ENCODE data around the gene DPEP2NB. TPM values are rescaled to one million over a fixed set of nuclear protein-coding genes. Genes with fewer than 3 reads are reported as not detected.

Gene DPEP2NB
- total and polyA plus RNA-seq, 10 of the 15 experiments (the other 5 are each of a cell fraction or from before 2014, with no cell fraction given) = not detected

DNA sequence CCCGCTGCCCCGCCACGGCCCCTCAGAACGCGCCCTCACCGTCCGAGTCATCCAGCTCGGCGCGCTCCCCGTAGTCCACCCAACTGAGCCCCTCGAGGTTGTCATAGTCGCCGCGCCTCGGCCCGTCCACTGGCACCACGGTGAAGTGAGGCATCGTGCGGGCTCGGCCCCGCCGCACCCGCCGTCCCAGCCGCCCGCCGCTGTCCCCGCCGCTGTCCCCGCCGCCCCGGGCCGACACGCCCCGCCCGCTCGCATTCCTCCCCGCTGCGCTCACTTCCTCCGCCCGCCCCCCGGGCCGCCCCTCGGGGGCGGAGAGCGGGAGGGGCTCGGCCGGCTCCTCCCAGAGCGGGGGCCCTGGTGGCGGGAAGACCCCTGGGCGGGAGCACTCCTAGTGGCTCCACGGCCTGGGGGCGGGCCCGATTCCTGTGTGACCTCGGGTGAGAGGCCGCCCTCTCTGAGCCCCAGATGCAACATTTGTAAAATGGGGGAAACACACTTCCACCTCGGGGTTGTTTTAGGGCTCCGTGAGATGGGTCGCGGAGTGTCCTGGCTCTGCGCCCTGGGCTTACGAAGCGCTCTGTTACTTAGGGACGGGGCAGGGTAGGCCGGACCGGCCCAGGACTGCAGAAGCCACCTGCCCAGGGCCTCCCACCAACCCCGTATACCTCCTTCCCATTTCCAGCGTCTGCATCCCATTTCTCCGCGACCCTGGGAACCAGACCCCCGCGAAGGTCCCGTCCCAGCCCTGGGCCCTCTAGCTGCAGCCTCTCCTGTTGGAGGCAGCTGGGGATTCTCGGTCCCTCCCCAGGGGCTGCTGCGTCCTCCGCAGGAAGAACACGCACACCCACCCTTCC, 47.1 kb downstream of the DPEP2NB start, which contains the start of gene SLC12A4 (continued):
- TF ChIP-seq, protein P1, sequence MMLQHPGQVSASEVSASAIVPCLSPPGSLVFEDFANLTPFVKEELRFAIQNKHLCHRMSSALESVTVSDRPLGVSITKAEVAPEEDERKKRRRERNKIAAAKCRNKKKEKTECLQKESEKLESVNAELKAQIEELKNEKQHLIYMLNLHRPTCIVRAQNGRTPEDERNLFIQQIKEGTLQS (IDR thresholded peaks at IDR 0.05; ENCODE audit: borderline replicate concordance, extremely low read depth, low read depth, low read length) = no peak
- TF ChIP-seq, protein P2, sequence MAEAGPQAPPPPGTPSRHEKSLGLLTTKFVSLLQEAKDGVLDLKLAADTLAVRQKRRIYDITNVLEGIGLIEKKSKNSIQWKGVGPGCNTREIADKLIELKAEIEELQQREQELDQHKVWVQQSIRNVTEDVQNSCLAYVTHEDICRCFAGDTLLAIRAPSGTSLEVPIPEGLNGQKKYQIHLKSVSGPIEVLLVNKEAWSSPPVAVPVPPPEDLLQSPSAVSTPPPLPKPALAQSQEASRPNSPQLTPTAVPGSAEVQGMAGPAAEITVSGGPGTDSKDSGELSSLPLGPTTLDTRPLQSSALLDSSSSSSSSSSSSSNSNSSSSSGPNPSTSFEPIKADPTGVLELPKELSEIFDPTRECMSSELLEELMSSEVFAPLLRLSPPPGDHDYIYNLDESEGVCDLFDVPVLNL (IDR thresholded peaks at IDR 0.05; ENCODE audit: low read depth, low read length) = peak; percentile 80
- TF ChIP-seq MTA2 (IDR thresholded peaks at IDR 0.05; ENCODE audit: low read depth) (peak; percentile 32; the same call in 1 of the 2 replicates), EGR1 (IDR thresholded peaks at IDR 0.05; ENCODE audit: borderline replicate concordance in 1 of 2, low read depth in 2 of 2, low read length in 2 of 2) (peak in 1 of 2 experiments; percentile 90; a peak in 2 of 3 replicates), SP1 (IDR thresholded peaks at IDR 0.05; ENCODE audit: low read depth, low read length) (peak; percentile 49), MEF2A (IDR thresholded peaks at IDR 0.05; ENCODE audit: insufficient read depth, low read depth, low read length) (no peak), RAD51 (IDR thresholded peaks at IDR 0.05) (no peak), YY1 (IDR thresholded peaks at IDR 0.05; ENCODE audit: low read depth, low read length) (peak; percentile 55; the same call in 1 of the 2 replicates), ZBED1 (IDR thresholded peaks at IDR 0.05; ENCODE audit: borderline replicate concordance) (no peak), TAF1 (IDR thresholded peaks at IDR 0.05; ENCODE audit: borderline replicate concordance, low read depth, low read length) (peak; percentile 66; the same call in 1 of the 2 replicates), SMAD1 (IDR thresholded peaks at IDR 0.05; ENCODE audit: low read depth, partially characterized antibody) (no peak), PML (IDR thresholded peaks at IDR 0.05; ENCODE audit: low read length) (0 out of 2 replicates have a peak, but pooled peaks have one; percentile 38), RB1 (IDR thresholded peaks at IDR 0.05; ENCODE audit: borderline replicate concordance) (peak; percentile 95; the same call in 1 of the 2 replicates), BHLHE40 (IDR thresholded peaks at IDR 0.05; ENCODE audit: borderline replicate concordance in 1 of 2, low read depth in 2 of 2, low read length in 1 of 2) (no peak; a peak in 2 of 4 replicates), POLR2AphosphoS5 (IDR thresholded peaks at IDR 0.05; ENCODE audit: low read length) (peak; percentile 50; the same call in 1 of the 2 replicates)
- TF ChIP-seq, protein P3, sequence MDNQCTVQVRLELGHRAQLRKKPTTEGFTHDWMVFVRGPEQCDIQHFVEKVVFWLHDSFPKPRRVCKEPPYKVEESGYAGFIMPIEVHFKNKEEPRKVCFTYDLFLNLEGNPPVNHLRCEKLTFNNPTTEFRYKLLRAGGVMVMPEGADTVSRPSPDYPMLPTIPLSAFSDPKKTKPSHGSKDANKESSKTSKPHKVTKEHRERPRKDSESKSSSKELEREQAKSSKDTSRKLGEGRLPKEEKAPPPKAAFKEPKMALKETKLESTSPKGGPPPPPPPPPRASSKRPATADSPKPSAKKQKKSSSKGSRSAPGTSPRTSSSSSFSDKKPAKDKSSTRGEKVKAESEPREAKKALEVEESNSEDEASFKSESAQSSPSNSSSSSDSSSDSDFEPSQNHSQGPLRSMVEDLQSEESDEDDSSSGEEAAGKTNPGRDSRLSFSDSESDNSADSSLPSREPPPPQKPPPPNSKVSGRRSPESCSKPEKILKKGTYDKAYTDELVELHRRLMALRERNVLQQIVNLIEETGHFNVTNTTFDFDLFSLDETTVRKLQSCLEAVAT (IDR thresholded peaks at IDR 0.05) = 0 out of 2 replicates have a peak, but pooled peaks have one; percentile 52
- TF ChIP-seq, protein P4, sequence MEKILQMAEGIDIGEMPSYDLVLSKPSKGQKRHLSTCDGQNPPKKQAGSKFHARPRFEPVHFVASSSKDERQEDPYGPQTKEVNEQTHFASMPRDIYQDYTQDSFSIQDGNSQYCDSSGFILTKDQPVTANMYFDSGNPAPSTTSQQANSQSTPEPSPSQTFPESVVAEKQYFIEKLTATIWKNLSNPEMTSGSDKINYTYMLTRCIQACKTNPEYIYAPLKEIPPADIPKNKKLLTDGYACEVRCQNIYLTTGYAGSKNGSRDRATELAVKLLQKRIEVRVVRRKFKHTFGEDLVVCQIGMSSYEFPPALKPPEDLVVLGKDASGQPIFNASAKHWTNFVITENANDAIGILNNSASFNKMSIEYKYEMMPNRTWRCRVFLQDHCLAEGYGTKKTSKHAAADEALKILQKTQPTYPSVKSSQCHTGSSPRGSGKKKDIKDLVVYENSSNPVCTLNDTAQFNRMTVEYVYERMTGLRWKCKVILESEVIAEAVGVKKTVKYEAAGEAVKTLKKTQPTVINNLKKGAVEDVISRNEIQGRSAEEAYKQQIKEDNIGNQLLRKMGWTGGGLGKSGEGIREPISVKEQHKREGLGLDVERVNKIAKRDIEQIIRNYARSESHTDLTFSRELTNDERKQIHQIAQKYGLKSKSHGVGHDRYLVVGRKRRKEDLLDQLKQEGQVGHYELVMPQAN (conservative IDR thresholded peaks at IDR 0.05) = peak; percentile 74; the same call in 1 of the 2 replicates

Data from GM12878 (cell line).